Posterior vena cava (tissue), 2 donors: ENCODE results near the gene LRIT2. TPM values are rescaled to one million over a fixed set of nuclear protein-coding genes. Genes with fewer than 3 reads are reported as not detected.

Experiments used
- DNase-seq: peaks from one replicate; pipeline ENCODE4 v3.0.0-alpha.2; 2020; ENCODE audit warnings: low spot score
- intact Hi-C, 2 donors: fragments of 100-400 bp; cut with DNase I; formaldehyde crosslinking; loops; one replicate each; pipeline versions ENCODE4 v1.14.1 to v1.14.2; 2022 to 2023
- long read RNA-seq, 2 donors: library from polyadenylated mRNA; unstranded; transcript quantifications; one replicate each; pipeline ENCODE4 v2.0.0, GENCODE V29; 2020 to 2021
- total RNA-seq, 2 donors: library from RNA; stranded (reverse); fragmentation: NEBNext Ultra II Directional; extraction: Animal tissue kit (Norgen Biotek cat#: 25700); gene quantifications; one replicate each; pipeline ENCODE4 v1.2.1, GENCODE V29; 2021
- donor health status: DM: yes; HTN: yes; CAD: no.
- donor health status: DM: yes; HTN: yes; CAD: no.

LRIT2 gene, protein sequence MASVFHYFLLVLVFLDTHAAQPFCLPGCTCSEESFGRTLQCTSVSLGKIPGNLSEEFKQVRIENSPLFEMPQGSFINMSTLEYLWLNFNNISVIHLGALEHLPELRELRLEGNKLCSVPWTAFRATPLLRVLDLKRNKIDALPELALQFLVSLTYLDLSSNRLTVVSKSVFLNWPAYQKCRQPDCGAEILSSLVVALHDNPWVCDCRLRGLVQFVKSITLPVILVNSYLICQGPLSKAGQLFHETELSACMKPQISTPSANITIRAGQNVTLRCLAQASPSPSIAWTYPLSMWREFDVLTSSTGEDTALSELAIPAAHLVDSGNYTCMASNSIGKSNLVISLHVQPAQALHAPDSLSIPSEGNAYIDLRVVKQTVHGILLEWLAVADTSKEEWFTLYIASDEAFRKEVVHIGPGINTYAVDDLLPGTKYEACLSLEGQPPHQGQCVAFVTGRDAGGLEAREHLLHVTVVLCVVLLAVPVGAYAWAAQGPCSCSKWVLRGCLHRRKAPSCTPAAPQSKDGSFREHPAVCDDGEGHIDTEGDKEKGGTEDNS
- not detected for total RNA-seq
- long read RNA-seq, donor 1: 0 reads
- long read RNA-seq, donor 2: 0 reads

- no peak for DNase-seq
- intact Hi-C loops: no loop called here
Observed at GRCh38 chr10:84225427-84226173, at the start of gene LRIT2. TSS of gene LRIT2 (minus strand) at chr10:84225544. CDS start at chr10:84225520, 24 bp downstream.

DNA sequence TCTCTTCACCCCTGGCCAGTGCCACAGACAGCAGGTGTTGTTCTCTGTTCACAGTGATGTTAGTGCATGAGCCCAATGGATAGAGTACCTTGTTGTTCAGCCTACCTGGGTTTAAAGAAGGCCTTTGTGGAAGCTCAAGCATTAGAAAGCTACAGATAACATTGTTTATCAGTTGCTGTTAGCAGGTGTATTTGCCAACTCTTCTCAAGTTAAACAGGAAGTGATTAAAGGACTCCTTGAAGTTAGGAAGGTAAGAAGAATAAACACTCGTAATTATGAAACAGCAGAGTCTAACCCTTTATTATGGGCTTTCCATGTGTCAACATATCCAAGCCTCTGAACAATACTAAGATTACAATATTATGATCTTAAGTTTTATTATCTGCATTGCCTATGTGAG lies 45.4 kb upstream of the LRIT2 start:
- intact Hi-C loops: no loop called here
- DNase-seq: no peak

GRCh38 chr10:84269773-84270172 lies 44.4 kb upstream of the LRIT2 start:
- intact Hi-C loops: no loop called here
- DNase-seq: no peak

DNA sequence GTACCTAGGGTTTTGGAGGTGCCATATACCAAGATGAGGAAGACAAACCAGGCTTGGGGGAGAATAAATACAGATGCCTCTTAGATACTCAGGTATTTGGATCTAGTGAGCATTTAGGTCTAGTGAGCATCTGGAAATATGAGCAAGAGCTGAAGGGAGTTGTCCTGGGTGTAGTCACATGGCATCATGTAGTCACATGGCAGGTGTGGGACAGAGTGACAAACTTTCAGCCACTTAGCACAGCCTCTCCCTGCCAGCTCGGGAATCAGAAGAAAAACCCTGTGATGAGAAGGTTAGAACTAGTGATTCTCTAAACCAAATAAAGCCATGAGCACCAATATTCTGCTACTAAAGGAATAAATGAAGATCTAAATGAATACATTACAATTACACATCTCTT lies 43.8 kb upstream of the LRIT2 start:
- intact Hi-C loops: no loop called here
- DNase-seq: no peak

DNA sequence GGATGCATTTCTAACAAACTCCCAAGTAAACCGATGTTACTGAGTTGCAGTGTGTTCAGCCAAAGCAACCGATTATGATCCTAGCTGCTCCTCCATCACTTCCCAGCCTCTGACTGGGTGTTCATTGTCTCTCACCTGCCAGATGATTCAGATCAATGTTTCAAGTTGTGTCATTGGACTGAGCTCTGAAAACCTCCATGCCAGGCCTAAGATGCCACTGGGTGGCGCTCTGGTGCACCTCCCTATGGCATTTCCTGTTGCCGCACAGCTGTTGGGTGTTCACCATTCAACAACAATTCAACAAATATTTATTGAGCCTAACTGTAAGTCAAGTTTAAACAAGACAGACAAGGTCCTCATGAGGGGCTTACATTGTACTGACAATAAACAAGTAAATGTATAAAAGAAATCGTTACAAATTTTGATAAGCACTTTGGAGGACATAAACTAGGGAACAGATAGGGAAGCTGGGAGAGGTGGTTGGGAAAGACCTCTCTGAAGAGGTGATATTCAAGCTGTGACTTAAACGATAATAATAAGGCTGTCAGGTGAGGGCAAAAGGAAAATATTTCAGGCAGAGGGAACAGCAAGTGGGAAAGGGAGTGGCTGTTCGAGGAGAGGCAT lies 42.3 kb upstream of the LRIT2 start:
- no peak for DNase-seq
- intact Hi-C loops: no loop called here

GRCh38 chr10:84265418-84265817 lies 40.1 kb upstream of the LRIT2 start:
- intact Hi-C loops: loop anchor here in 1 of 2 donors (2.0 kb wide), 1 partner anchor 271 kb away; no protein-coding TSS in a partner anchor

DNA sequence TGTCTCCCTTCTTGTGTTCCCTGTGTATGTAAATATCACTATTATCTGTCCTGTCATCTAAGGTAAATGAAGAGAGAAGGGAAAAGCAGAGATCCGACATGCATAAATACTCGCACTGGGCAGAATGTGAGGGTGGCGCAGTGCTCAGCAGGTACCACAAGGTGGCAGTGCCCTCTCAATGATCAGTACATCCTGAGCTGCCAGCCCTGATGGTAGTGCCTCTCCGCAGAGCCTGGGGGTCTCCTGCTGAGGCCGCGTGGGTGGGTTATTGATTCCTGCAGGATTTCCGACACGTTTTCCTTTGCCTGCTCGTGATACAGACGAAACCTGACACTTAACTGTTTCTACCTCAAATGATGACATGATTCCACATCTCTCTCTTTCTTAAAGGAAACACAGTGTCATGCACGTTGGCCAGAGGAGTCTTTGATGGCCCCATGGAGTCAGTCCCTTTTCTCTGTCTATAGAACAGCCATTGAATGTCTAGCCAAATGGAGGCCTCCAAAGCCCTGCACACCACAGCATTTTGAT lies 39.3 kb upstream of the LRIT2 start:
- intact Hi-C loops: loop anchor here (2.0 to 5.0 kb wide), 2 partner anchors 272 to 278 kb away; no protein-coding TSS in a partner anchor
- peak; percentile 89 for DNase-seq

More at GRCh38 chr10:84265418-84265817, 40.1 kb upstream of the LRIT2 start:
- DNase-seq: no peak

DNA sequence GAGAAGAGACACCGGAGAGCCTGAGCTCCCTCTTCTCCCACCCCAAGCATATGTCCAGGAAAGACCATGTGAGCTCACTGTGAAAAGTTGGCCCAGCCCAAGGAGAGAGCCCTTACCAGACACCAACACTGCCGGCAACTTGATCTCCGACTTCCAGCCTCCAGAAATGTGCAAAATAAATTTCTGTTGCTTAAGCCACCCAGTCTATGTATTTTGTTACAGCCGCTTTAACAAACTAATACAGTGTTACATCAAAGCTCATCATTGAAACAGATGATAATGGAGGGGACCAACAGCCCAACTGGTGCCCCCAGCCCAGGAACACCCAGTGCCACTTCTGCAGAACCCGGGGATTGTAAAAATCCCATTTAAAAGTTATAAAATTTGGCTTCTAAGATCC lies 38.4 kb upstream of the LRIT2 start:
- DNase-seq: no peak
- intact Hi-C loops: loop anchor here (2.0 to 5.0 kb wide), 2 partner anchors 273 to 279 kb away; no protein-coding TSS in a partner anchor

- intact Hi-C loops: loop anchor here in 1 of 2 donors (5.0 kb wide), 1 partner anchor 280 kb away; no protein-coding TSS in a partner anchor
- DNase-seq: no peak
Observed at GRCh38 chr10:84262190-84262956, 37.0 kb upstream of the LRIT2 start.

GRCh38 chr10:84261236-84261915 lies 36.0 kb upstream of the LRIT2 start:
- DNase-seq: no peak
- intact Hi-C loops: loop anchor here in 1 of 2 donors (5.0 kb wide), 1 partner anchor 281 kb away; no protein-coding TSS in a partner anchor

DNA sequence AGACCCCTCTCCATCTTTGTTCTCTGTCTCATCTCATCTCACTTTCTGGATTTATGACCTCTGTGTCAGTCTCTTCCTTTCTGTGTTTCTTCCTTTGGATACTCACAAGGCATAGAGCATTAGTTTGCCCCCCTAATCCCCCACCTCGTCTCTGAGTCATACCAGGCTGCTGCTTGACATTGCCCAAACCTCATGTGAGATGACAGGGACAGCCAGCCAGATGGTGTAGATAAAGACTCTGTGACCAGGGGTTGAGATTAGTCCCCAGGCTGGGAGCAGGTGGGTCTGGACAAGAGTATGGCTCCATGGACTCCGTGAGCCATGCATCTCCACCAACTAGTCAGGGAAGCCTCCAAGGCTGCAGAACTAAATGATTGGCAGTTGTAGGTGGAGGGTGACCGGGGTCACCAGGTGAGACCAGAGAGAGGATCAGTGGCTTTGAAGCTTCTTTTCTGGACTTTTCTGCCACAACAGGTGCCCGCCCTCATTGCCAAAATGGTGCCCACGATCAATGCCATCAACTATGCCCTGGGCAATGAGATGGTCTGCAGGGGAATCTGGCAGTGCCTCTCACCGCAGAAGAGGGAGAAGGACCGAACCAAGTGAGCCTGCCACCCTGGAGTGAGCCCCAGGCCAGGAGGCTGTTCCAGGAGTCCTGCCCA lies 32.8 kb upstream of the LRIT2 start:
- no peak for DNase-seq
- intact Hi-C loops: no loop called here

- no peak for DNase-seq
- intact Hi-C loops: no loop called here
Observed at GRCh38 chr10:84257343-84258020, 32.1 kb upstream of the LRIT2 start.

DNA sequence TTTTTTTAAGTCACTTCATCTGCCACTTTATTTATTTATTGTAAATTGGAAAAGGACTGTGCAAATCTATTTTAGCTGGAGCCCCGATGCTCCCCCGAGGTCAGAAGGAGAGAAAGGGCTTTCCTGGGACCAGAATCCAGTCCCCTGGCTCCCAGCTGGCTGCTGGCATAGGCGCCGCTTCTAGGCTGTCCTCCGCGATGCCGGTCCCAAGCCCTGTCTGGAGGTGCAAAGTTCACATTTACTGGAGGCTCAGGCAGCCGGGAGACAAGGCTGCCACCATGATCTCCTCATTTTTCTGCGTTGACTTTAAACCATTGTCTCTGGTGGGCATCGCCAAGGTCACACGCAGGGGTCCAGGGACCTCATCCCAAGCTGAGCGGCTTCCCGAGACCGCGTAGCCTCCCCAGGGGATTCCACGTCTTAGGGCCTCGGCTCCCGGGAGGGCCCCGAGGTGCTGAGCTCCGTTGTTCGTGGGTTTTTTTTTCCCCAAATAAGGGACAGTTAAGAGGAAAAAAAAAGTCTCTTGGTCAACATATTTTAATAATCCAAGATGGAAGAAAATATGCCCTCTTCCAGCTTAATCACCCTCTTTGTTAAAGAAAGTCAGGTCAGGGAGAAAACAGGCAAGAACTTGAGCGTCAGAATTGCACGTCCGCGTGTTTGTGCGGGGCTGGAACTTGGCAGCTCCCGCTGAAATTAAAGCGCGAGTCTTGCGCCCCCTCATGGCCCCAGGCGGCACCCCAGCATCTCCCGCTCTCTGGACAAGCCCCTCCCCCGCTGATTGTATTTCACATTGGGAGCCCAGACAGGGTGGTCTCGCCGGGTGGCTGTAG lies 31.4 kb upstream of the LRIT2 start:
- intact Hi-C loops: no loop called here
- DNase-seq: peak; percentile 89

DNA sequence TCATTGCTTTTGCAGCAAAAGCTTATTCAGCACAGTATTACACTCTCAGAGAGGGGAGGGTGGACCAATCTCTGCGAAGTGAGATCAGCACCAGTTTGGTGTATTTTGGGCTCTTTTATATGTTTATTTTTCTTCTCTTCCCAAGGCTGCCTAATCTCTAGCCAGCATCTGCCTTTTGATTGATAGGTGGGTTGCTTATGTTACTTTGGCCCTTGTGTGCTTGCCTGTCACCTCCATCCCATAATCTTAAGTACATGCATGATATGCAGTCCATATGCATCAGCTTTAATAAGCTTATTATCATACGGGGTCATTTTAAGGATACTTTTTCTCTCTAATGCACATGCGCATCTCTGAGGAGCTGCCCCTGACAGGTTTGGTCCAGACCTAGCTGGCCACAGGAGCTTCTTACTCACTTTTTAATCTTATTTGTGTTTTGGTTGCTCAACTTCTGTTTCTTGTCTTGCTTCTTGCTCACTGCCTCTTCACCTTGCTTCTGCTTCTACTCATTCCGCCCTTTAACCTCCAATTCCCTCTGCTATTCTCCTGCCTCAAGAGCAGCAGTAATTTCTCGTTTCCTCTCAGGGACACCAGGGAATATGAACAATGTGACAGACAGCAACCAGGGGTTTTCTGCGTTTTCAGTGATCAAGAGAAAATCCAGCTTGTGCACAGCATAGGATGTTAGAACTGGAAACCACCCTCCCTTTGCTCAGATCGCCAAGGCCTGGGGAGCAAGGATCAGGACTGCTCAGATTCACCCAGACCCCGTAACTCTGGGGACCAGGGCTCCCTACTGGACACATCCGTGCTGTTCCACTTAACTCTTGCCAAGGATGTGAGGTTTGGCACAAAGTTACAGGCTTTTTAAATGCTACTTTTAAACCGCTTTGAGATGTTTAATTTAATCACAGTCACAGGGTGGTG lies 29.5 kb upstream of the LRIT2 start:
- DNase-seq: no peak
- intact Hi-C loops: no loop called here

DNA sequence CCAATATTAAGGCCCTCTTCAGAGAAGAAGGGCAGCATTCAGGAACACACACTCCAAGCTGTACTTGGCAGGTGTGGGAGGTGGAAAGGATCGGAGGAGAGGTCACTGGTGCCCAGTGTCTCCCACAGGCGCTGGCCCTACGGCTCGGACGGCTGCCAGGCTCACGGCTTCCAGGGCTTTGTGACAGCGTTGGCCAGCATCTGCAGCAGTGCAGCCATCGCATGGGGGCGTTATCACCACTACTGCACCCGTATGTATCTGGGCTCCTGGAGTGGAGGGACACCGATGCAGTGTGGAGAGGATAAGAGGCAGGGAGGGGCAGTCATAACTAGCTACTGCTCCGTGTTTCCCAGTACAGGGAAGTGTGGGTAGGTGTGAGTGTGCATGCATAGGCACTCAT lies 23.4 kb upstream of the LRIT2 start:
- intact Hi-C loops: no loop called here
- DNase-seq: no peak
